ENCODE measurements around the gene CTXND1.
"Not testable (repeated sequence)": the region's sequence is repeated elsewhere in the genome, so short reads cannot be mapped to it uniquely, and the experiment has no call there.

Gene CTXND1

DNA sequence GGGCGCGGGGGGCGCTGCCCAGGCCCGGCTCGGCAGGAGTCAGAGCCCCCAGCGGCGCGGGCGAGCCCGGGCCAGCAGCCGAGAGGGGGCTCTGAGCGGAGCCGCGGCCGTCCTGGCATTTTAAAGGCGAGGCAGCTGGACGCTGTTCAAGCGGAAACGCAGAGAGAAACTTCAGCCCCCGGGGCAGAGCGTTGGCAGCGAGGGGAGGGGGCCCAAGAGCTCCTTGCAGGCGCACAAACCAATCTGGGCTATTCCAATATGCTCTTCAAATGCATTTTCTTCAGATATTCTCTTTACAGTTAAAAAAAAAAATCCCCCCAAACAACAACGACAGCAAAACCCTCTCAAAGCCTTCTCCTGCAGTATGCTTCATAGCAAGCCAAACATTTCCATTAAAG lies at the start of gene CTXND1:
Gene CTXND1 (minus strand): TSS at position 93 of the 398 bp plus-strand sequence. CDS start 50,264 bp downstream, outside the sequence.
- no peaks in the 10 kb centered on the region; the same call in 1 of the 2 replicates for H3K9me3 ChIP-seq
- H3K4me3 ChIP-seq, result peak within 1 kb of the TSS; percentile 53
- H3K27ac ChIP-seq, result no peak within 1 kb of the TSS
- H3K4me2 ChIP-seq, result peak within 1 kb of the TSS; percentile 60
- H3K9ac ChIP-seq, result no peak within 1 kb of the TSS
- H3K27me3 ChIP-seq, result peaks cover 48% of the 10 kb centered on the region
- no peak for TF ChIP-seq Cebpa-rat (IDR thresholded peaks at IDR 0.05)
- H3K36me3 ChIP-seq, result no peaks in the 10 kb centered on the region
- peaks cover 12% of the 10 kb centered on the region; the same call in 1 of the 2 replicates for H4K20me1 ChIP-seq
- H3K4me1 ChIP-seq, result peaks cover 9% of the 10 kb centered on the region

DNA sequence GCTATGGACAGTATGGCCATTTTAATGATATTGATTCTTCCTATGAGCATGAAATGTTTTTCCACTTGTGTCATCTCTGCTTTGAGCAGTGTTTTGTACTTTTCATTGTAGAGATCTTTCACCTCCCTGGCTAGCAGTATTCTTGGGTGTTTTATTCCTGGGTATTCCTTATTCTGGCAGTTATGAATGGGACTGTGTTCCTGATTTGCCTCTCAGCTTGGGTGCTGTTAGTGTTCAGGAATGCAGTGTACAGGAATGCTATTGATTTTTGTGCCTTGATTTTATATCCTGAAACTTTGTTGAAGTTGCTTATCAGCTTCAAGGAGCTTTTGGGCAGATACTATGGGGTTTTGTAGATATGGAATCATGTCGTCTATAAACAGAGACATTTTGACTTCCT lies 49.5 kb upstream of the CTXND1 start:
- no peaks in the 10 kb centered on the region for H3K36me3 ChIP-seq
- H3K4me1 ChIP-seq, result no peaks in the 10 kb centered on the region
- H3K4me2 ChIP-seq, result no peak overlapping the region
- no peaks in the 10 kb centered on the region for H4K20me1 ChIP-seq
- no peaks in the 10 kb centered on the region for H3K9me3 ChIP-seq
- no peak for TF ChIP-seq Cebpa-rat (IDR thresholded peaks at IDR 0.05)
- no peak overlapping the region for H3K9ac ChIP-seq
- no peak overlapping the region for H3K4me3 ChIP-seq
- H3K27ac ChIP-seq, result no peak overlapping the region
- no peaks in the 10 kb centered on the region for H3K27me3 ChIP-seq

GRCh38 chr15:80295777-80296176 lies 43.8 kb upstream of the CTXND1 start:
- not testable (repeated sequence) for H3K4me3 ChIP-seq, H3K36me3 ChIP-seq, H3K4me2 ChIP-seq, H3K4me1 ChIP-seq, H4K20me1 ChIP-seq, H3K9ac ChIP-seq, H3K27me3 ChIP-seq, H3K27ac ChIP-seq, H3K9me3 ChIP-seq

GRCh38 chr15:80292079-80292478 lies 40.1 kb upstream of the CTXND1 start:
- H3K4me3 ChIP-seq, result no peak overlapping the region
- H3K9me3 ChIP-seq, result peaks cover 6% of the 10 kb centered on the region; the same call in 1 of the 2 replicates
- H3K27me3 ChIP-seq, result no peaks in the 10 kb centered on the region
- H3K27ac ChIP-seq, result no peak overlapping the region
- no peaks in the 10 kb centered on the region for H4K20me1 ChIP-seq
- H3K36me3 ChIP-seq, result no peaks in the 10 kb centered on the region
- H3K9ac ChIP-seq, result no peak overlapping the region
- no peak for TF ChIP-seq Cebpa-rat (IDR thresholded peaks at IDR 0.05)
- H3K4me1 ChIP-seq, result no peaks in the 10 kb centered on the region
- no peak overlapping the region for H3K4me2 ChIP-seq

DNA sequence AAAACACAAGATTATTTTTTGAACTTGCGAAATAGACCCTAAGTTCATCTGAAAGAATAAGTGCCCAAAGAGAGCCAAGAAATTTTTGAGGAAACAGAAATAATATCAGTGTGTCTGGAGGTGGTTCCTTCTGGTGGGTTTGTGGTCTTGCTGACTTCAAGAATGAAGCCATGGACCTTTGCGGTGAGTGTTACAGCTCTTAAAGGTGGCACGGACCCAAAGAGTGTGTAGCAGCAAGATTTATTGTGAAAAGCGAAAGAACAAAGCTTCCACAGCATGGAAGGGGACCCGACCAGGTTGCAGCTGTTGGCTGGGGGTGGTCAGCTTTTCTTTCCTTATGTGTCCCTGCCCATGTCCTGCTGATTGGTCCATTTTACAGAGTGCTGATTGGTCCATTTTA lies 38.9 kb upstream of the CTXND1 start:
- not testable (repeated sequence) for H4K20me1 ChIP-seq, H3K27me3 ChIP-seq, H3K9ac ChIP-seq, H3K36me3 ChIP-seq, H3K4me3 ChIP-seq, H3K4me1 ChIP-seq, H3K4me2 ChIP-seq, H3K9me3 ChIP-seq, H3K27ac ChIP-seq

- no peak for TF ChIP-seq Cebpa-rat (IDR thresholded peaks at IDR 0.05)
- Histone ChIP-seq H3K27me3 (no peaks in the 10 kb centered on the region), H3K9ac (no peak overlapping the region), H4K20me1 (no peaks in the 10 kb centered on the region), H3K36me3 (no peaks in the 10 kb centered on the region), H3K4me1 (no peaks in the 10 kb centered on the region), H3K4me2 (no peak overlapping the region), H3K9me3 (peaks cover 6% of the 10 kb centered on the region; the same call in 1 of the 2 replicates), H3K27ac (no peak overlapping the region), H3K4me3 (no peak overlapping the region)
These were observed 37.8 kb upstream of the CTXND1 start for GRCh38 chr15:80289528-80290495.

GRCh38 chr15:80288131-80288530 lies 36.1 kb upstream of the CTXND1 start:
- H4K20me1 ChIP-seq, result no peaks in the 10 kb centered on the region

DNA sequence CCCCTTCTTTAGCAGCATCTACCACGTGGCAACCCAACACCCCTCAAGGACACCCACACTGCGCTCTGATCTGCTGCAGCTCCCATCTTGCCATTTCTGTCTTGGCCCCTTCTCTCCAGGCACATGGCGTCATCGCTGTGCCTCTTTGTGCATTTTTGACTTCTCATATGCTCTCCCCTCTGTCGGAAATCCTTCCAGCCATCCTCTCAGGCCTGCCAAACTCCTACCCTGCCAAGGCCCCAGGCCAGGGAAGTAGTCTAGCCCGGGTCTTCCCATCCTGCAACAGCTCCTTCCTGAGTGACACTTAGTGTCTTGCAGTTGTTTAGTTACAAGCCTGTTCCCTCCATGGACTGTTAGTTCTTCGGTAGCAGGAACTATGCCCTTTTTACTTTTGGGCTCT lies 34.0 kb upstream of the CTXND1 start:
- Histone ChIP-seq H3K4me2 (no peak overlapping the region), H3K27ac (no peak overlapping the region), H3K36me3 (no peaks in the 10 kb centered on the region), H3K9me3 (peaks cover 3% of the 10 kb centered on the region; the same call in 1 of the 2 replicates), H4K20me1 (no peaks in the 10 kb centered on the region), H3K4me3 (no peak overlapping the region), H3K4me1 (no peaks in the 10 kb centered on the region), H3K9ac (no peak overlapping the region), H3K27me3 (no peaks in the 10 kb centered on the region)
- no peak for TF ChIP-seq Cebpa-rat (IDR thresholded peaks at IDR 0.05)

More at GRCh38 chr15:80288131-80288530, 36.1 kb upstream of the CTXND1 start:
- Histone ChIP-seq H3K4me2 (no peak overlapping the region), H3K9me3 (peaks cover 6% of the 10 kb centered on the region; the same call in 1 of the 2 replicates), H3K27ac (no peak overlapping the region), H3K4me3 (no peak overlapping the region), H3K9ac (no peak overlapping the region), H3K27me3 (no peaks in the 10 kb centered on the region), H3K4me1 (no peaks in the 10 kb centered on the region), H3K36me3 (no peaks in the 10 kb centered on the region)
- TF ChIP-seq Cebpa-rat (IDR thresholded peaks at IDR 0.05), result no peak

- Histone ChIP-seq H3K36me3 (no peaks in the 10 kb centered on the region), H3K9me3 (no peaks in the 10 kb centered on the region), H3K4me3 (no peak overlapping the region), H3K9ac (no peak overlapping the region), H3K4me1 (no peaks in the 10 kb centered on the region), H3K4me2 (no peak overlapping the region), H3K27ac (no peak overlapping the region), H3K27me3 (no peaks in the 10 kb centered on the region), H4K20me1 (no peaks in the 10 kb centered on the region)
- no peak for TF ChIP-seq Cebpa-rat (IDR thresholded peaks at IDR 0.05)
These were observed 33.4 kb upstream of the CTXND1 start for GRCh38 chr15:80285379-80285778.

DNA sequence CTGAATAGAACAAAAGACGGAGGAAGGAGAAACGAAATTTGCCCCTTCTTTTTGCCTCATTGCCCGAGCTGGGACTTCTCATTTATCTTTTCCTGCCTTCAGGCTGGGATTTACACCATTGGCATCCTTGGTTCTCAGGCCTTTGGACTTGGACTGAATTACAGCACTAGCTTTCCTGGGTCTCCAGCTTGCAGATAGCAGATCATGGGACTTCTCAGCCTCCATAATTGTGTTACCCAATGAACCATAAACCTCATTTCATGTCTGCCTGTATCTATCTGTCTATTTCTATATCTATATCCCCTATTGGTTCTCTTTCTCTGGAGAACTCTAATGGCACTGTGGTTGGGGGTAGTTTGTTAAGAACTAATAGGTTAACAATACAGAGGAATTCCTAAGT lies 31.5 kb upstream of the CTXND1 start:
- no peaks in the 10 kb centered on the region for H3K9me3 ChIP-seq
- no peaks in the 10 kb centered on the region for H4K20me1 ChIP-seq
- H3K4me3 ChIP-seq, result no peak overlapping the region
- no peaks in the 10 kb centered on the region for H3K36me3 ChIP-seq
- no peaks in the 10 kb centered on the region for H3K4me1 ChIP-seq
- TF ChIP-seq Cebpa-rat (IDR thresholded peaks at IDR 0.05), result no peak
- H3K4me2 ChIP-seq, result no peak overlapping the region
- no peak overlapping the region for H3K27ac ChIP-seq
- no peak overlapping the region for H3K9ac ChIP-seq
- no peaks in the 10 kb centered on the region for H3K27me3 ChIP-seq
